ENCODE data around the gene AK2. TPM values are rescaled to one million over a fixed set of nuclear protein-coding genes. Genes with fewer than 3 reads are reported as not detected.
"Not testable (repeated sequence)": the region's sequence is repeated elsewhere in the genome, so short reads cannot be mapped to it uniquely, and the experiment has no call there.

AK2 gene
- total RNA-seq, 1 donor from 2014 or later, result 94.6 TPM

- Mint-ChIP-seq H3K27me3 (ENCODE audit: unreplicated experiment) (no peaks in the 10 kb centered on the region), H3K4me3 (ENCODE audit: unreplicated experiment) (no peak overlapping the region), H3K27ac (ENCODE audit: unreplicated experiment) (no peak overlapping the region), H3K36me3 (ENCODE audit: unreplicated experiment) (peaks cover 6% of the 10 kb centered on the region), H3K4me1 (ENCODE audit: unreplicated experiment) (peaks cover 3% of the 10 kb centered on the region), H3K9me3 (ENCODE audit: unreplicated experiment) (no peaks in the 10 kb centered on the region)
- no peak for TF ChIP-seq CTCF (IDR thresholded peaks at IDR 0.05)
- no peak for DNase-seq (ENCODE audit: extremely low spot score, unreplicated experiment)
These were observed 6.8 kb downstream of the AK2 start for GRCh38 chr1:33029921-33030320.

- Mint-ChIP-seq H3K4me3 (ENCODE audit: unreplicated experiment) (no peak overlapping the region), H3K36me3 (ENCODE audit: unreplicated experiment) (peaks cover 6% of the 10 kb centered on the region), H3K4me1 (ENCODE audit: unreplicated experiment) (peaks cover 3% of the 10 kb centered on the region), H3K9me3 (ENCODE audit: unreplicated experiment) (no peaks in the 10 kb centered on the region), H3K27me3 (ENCODE audit: unreplicated experiment) (no peaks in the 10 kb centered on the region), H3K27ac (ENCODE audit: unreplicated experiment) (no peak overlapping the region)
- DNase-seq (ENCODE audit: extremely low spot score, unreplicated experiment), result no peak
- TF ChIP-seq CTCF (IDR thresholded peaks at IDR 0.05), result no peak
These were observed 7.5 kb downstream of the AK2 start for GRCh38 chr1:33029209-33029608.

GRCh38 chr1:33025761-33026160, 10.9 kb downstream of the AK2 start:
- H3K36me3 Mint-ChIP-seq (ENCODE audit: unreplicated experiment), result peaks cover 18% of the 10 kb centered on the region
- no peaks in the 10 kb centered on the region for H3K4me1 Mint-ChIP-seq (ENCODE audit: unreplicated experiment)
- TF ChIP-seq CTCF (IDR thresholded peaks at IDR 0.05), result no peak
- no peaks in the 10 kb centered on the region for H3K27me3 Mint-ChIP-seq (ENCODE audit: unreplicated experiment)
- H3K9me3 Mint-ChIP-seq (ENCODE audit: unreplicated experiment), result no peaks in the 10 kb centered on the region
- DNase-seq (ENCODE audit: extremely low spot score, unreplicated experiment), result no peak
- no peak overlapping the region for H3K4me3 Mint-ChIP-seq (ENCODE audit: unreplicated experiment)
- H3K27ac Mint-ChIP-seq (ENCODE audit: unreplicated experiment), result no peak overlapping the region

GRCh38 chr1:33025180-33025569, 11.5 kb downstream of the AK2 start:
- Mint-ChIP-seq H3K4me1 (ENCODE audit: unreplicated experiment) (no peaks in the 10 kb centered on the region), H3K4me3 (ENCODE audit: unreplicated experiment) (no peak overlapping the region), H3K27me3 (ENCODE audit: unreplicated experiment) (no peaks in the 10 kb centered on the region), H3K9me3 (ENCODE audit: unreplicated experiment) (no peaks in the 10 kb centered on the region), H3K27ac (ENCODE audit: unreplicated experiment) (no peak overlapping the region), H3K36me3 (ENCODE audit: unreplicated experiment) (peaks cover 18% of the 10 kb centered on the region)
- DNase-seq (ENCODE audit: extremely low spot score, unreplicated experiment), result no peak
- TF ChIP-seq CTCF (IDR thresholded peaks at IDR 0.05), result no peak

- H3K4me3 Mint-ChIP-seq (ENCODE audit: unreplicated experiment); H3K27me3 Mint-ChIP-seq (ENCODE audit: unreplicated experiment); H3K9me3 Mint-ChIP-seq (ENCODE audit: unreplicated experiment); H3K27ac Mint-ChIP-seq (ENCODE audit: unreplicated experiment); DNase-seq (ENCODE audit: extremely low spot score, unreplicated experiment); H3K4me1 Mint-ChIP-seq (ENCODE audit: unreplicated experiment): not testable (repeated sequence)
- H3K36me3 Mint-ChIP-seq (ENCODE audit: unreplicated experiment), result peaks cover 20% of the 10 kb centered on the region
These were observed 12.1 kb downstream of the AK2 start for GRCh38 chr1:33024430-33025179.
